Psoas muscle (tissue), 8 donors: ENCODE results near the gene SPEM3. TPM values are rescaled to one million over a fixed set of nuclear protein-coding genes. Genes with fewer than 3 reads are reported as not detected.

Source experiments
- ATAC-seq, 4 donors: fragments of 200-7000 bp; cut with Tn5 transposase; one replicate each; pipeline ENCODE4 v1.9.1; 2020; ENCODE audit warnings: moderate library complexity in 3 of 4, mild to moderate bottlenecking in 2 of 4
- DNase-seq, 2 donors: peaks; one replicate each; pipeline ENCODE4 v3.0.0-alpha.2; 2020
- H3K27ac ChIP-seq: fragments of 200-600 bp; one replicate; pipeline ENCODE4 v1.8.0; 2022
- H3K27me3 ChIP-seq, 3 donors: fragments of 200-600 bp in 1 of 3; one replicate each; pipeline versions ENCODE4 v1.6.1 to v1.8.0; 2013 to 2022; ENCODE audit warnings: low read length in 2 of 3, mild to moderate bottlenecking in 2 of 3, moderate library complexity in 1 of 3; ENCODE audit not compliant: insufficient read depth in 3 of 3
- H3K36me3 ChIP-seq, 2 donors: fragments of 200-600 bp in 1 of 2; one replicate each; pipeline versions ENCODE4 v1.6.1 to v1.8.0; 2013 to 2022; ENCODE audit warnings: low read depth in 1 of 2, mild to moderate bottlenecking in 1 of 2, moderate library complexity in 1 of 2; ENCODE audit not compliant: insufficient read depth in 1 of 2
- H3K4me1 ChIP-seq: fragments of 200-600 bp; one replicate; pipeline ENCODE4 v1.8.0; 2022
- H3K4me3 ChIP-seq: fragments of 200-600 bp; one replicate; pipeline ENCODE4 v1.8.0; 2022; ENCODE audit warnings: mild to moderate bottlenecking
- H3K9me3 ChIP-seq: fragments of 200-600 bp; one replicate; pipeline ENCODE4 v1.8.0; 2022
- CTCF ChIP-seq: fragments of 200-600 bp; IDR thresholded peaks from one replicate; pipeline ENCODE4 v1.8.0; 2022; ENCODE audit warnings: antibody characterized with exemption
- WGBS, 3 donors: extraction: QIAGEN DNeasy Blood & Tissue Kit; methylation state at CpG; one replicate each; pipeline versions ENCODE4 v1.1.6 to v1.1.7; 2013; 5-methylcytosine and 5-hydroxymethylcytosine counted together
- intact Hi-C, 2 donors: fragments of 100-400 bp; cut with DNase I; formaldehyde crosslinking; loops; one replicate each; pipeline versions ENCODE4 v1.11.0 to v1.14.2; 2022
- polyA plus RNA-seq, 3 donors: library from polyadenylated mRNA; stranded (reverse); fragments of 200-250 nt; gene quantifications; one replicate each; pipeline ENCODE4 v1.2.3, GENCODE V29; 2013
- total RNA-seq, 4 donors: library from RNA; stranded (reverse); fragmentation: NEBNext Ultra II Directional in 2 of 4; extraction: Animal tissue kit (Norgen Biotek cat#: 25700) in 2 of 4; gene quantifications; one replicate each; pipeline versions ENCODE4 v1.2.1 to v1.2.4, GENCODE V29; 2021 to 2023
- donor health status: healthy with polysubstance abuse.
- donor health status: DM: no; HTN: no; CAD: no; lungs with moderate emphysema.
- donor health status: Bipolar disorder and iron deficiency.
- donor health status: healthy.
- donor health status: DM: yes; HTN: yes; CAD: no.
- donor health status: DM: no; HTN: no; CAD: no.
- donor health status: DM: no; HTN: no; CAD: no.
- donor health status: DM: yes; HTN: yes; CAD: no.

SPEM3 gene
- total and polyA plus RNA-seq, 7 donors = 0.01 TPM; not detected in 6

- WGBS, 3 donors = 22 to 32% (median 25%) methylated on average over 3 of the region's 3 CpGs
- ATAC-seq (peak in 3 of 4 donors; percentile 32 to 46 (median 40)), DNase-seq (no peak)
- peaks cover 58% of the 10 kb centered on the region for H3K4me1 ChIP-seq
- H3K4me3 ChIP-seq = peak overlapping the region; percentile 97
- H3K36me3 ChIP-seq = no peaks in the 10 kb centered on the region
- intact Hi-C loops = no loop called here
- no peaks in the 10 kb centered on the region for H3K9me3 ChIP-seq
- H3K27ac ChIP-seq = peak overlapping the region; percentile 99
- H3K27me3 ChIP-seq = no peaks in the 10 kb centered on the region
- no peak for TF ChIP-seq CTCF
Observed at GRCh38 chr17:7476494-7476893, 47.8 kb downstream of the SPEM3 start.

DNA sequence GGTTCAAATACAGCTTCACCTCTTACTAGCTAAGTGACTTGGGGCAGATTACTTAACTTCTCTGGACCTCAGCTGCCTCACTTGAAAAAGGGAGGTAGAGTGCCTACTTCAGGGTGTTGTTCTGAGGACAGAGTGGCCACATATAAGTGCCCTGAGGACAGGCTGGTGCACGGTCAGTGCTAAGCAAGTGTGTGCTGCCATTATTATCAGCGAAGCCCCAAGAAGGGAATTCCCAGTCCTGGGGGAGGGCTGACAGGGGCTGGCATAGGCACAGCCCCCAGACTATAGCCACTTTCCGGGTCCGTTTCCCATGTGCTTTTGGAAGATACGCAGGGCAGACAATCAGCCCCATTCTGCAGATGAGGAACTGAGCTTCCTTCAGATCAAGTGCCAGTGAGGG lies 48.3 kb downstream of the SPEM3 start:
- no peak for DNase-seq
- Histone ChIP-seq H3K4me1 (peaks cover 60% of the 10 kb centered on the region), H3K27me3 (no peaks in the 10 kb centered on the region), H3K27ac (peak overlapping the region; percentile 99), H3K9me3 (no peaks in the 10 kb centered on the region), H3K36me3 (no peaks in the 10 kb centered on the region), H3K4me3 (peak overlapping the region; percentile 97)
- ATAC-seq = no peak
- 68 to 86% (median 71%) methylated on average over 5 of the region's 5 CpGs for WGBS, 3 donors
- TF ChIP-seq CTCF = no peak
- intact Hi-C loops = no loop called here

- intact Hi-C loops = loop anchor here (2.0 kb wide), 2 partner anchors 33 to 37 kb away; partner anchors contain the start of gene CHRNB1 (in 1 of the 2)
Observed at GRCh38 chr17:7477392-7478275, 49.0 kb downstream of the SPEM3 start.

More at GRCh38 chr17:7477392-7478275, 49.0 kb downstream of the SPEM3 start:
- ATAC-seq (peak in 2 of 4 donors; percentile 6 to 25), DNase-seq (peak in 1 of 2 donors; percentile 69)
- H3K4me1 ChIP-seq = peaks cover 64% of the 10 kb centered on the region
- H3K27me3 ChIP-seq = no peaks in the 10 kb centered on the region
- H3K9me3 ChIP-seq = no peaks in the 10 kb centered on the region
- 15 to 36% (median 15%) methylated on average over 26 of the region's 26 CpGs for WGBS, 3 donors
- TF ChIP-seq CTCF = no peak
- H3K36me3 ChIP-seq = no peaks in the 10 kb centered on the region
- peak overlapping the region; percentile 99 for H3K27ac ChIP-seq
- H3K4me3 ChIP-seq = peak overlapping the region; percentile 97
